ENCODE data around the gene SENP6.

DNA sequence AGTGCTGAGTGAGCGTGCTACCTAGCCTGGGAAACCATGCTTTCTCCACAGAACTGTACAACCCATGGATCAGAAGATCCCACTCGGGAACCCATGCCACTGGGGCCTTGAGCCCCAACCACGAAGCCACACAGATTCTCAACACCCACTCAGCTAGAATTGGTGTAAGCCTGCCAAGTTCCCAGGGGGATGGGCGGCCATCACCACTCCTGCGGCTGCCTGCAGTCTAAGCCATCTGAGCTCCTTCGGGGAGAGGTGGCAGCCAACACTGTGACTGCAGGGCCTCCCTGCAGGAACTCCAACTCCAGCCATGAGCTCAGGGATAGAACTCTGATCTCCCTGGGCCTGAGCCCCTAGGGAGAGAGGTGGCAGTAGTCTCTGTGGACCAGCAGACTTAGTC is 33.6 kb upstream of the SENP6 start:
- TF ChIP-seq GATA2 (IDR thresholded peaks at IDR 0.05; ENCODE audit: low read depth, low read length) = no peak
- no peak for TF ChIP-seq GATA3 (IDR thresholded peaks at IDR 0.05; ENCODE audit: low read depth, low read length)
